HUES48 (cell line): Measurements from ENCODE around the gene PGLYRP3.

Experiments
- H3K27ac ChIP-seq: one replicate; pipeline ENCODE4 v1.7.0; 2013; ENCODE audit warnings: low read depth, low read length, inconsistent platforms
- H3K27me3 ChIP-seq: 2 replicates; pipeline ENCODE4 v1.6.1; 2013; ENCODE audit warnings: mild to moderate bottlenecking, low read length; ENCODE audit not compliant: control insufficient read depth, insufficient read depth
- H3K36me3 ChIP-seq: 2 replicates; pipeline ENCODE4 v1.6.1; 2013; ENCODE audit warnings: low read length; ENCODE audit not compliant: control insufficient read depth, insufficient read depth
- H3K4me1 ChIP-seq: 2 replicates; pipeline ENCODE4 v1.6.1; 2013; ENCODE audit warnings: mild to moderate bottlenecking, low read length; ENCODE audit not compliant: control insufficient read depth, insufficient read depth
- H3K4me3 ChIP-seq: 2 replicates; pipeline ENCODE4 v1.5.1; 2013; ENCODE audit warnings: mild to moderate bottlenecking, low read depth, low read length
- H3K9ac ChIP-seq: 2 replicates; pipeline ENCODE4 v1.6.1; 2013; ENCODE audit warnings: mild to moderate bottlenecking, low read depth, low read length, moderate library complexity
- H3K9me3 ChIP-seq: 2 replicates; pipeline ENCODE4 v1.6.1; 2013; ENCODE audit warnings: low read length; ENCODE audit not compliant: control insufficient read depth, insufficient read depth

PGLYRP3 gene

GRCh38 chr1:153356392-153357075 is 43.8 kb upstream of the PGLYRP3 start:
- Histone ChIP-seq H3K27me3 (no peaks in the 10 kb centered on the region), H3K4me3 (no peak overlapping the region), H3K9ac (no peak overlapping the region), H3K9me3 (no peaks in the 10 kb centered on the region), H3K36me3 (no peaks in the 10 kb centered on the region), H3K27ac (no peak overlapping the region), H3K4me1 (no peaks in the 10 kb centered on the region)

- Histone ChIP-seq H3K27ac (no peak overlapping the region), H3K27me3 (no peaks in the 10 kb centered on the region; the same call in 1 of the 2 replicates), H3K4me3 (no peak overlapping the region), H3K36me3 (no peaks in the 10 kb centered on the region), H3K4me1 (no peaks in the 10 kb centered on the region), H3K9ac (no peak overlapping the region), H3K9me3 (no peaks in the 10 kb centered on the region)
These were observed 42.8 kb upstream of the PGLYRP3 start for GRCh38 chr1:153355445-153356071.

- no peak overlapping the region for H3K4me3 ChIP-seq
- H3K4me1 ChIP-seq: no peaks in the 10 kb centered on the region
- H3K27ac ChIP-seq: no peak overlapping the region
- no peak overlapping the region for H3K9ac ChIP-seq
- no peaks in the 10 kb centered on the region; the same call in 1 of the 2 replicates for H3K27me3 ChIP-seq
- no peaks in the 10 kb centered on the region for H3K9me3 ChIP-seq
- H3K36me3 ChIP-seq: no peaks in the 10 kb centered on the region
These were observed 41.9 kb upstream of the PGLYRP3 start for GRCh38 chr1:153354515-153355193.

- Histone ChIP-seq H3K9me3 (no peaks in the 10 kb centered on the region), H3K36me3 (no peaks in the 10 kb centered on the region), H3K9ac (no peak overlapping the region), H3K4me3 (no peak overlapping the region), H3K27me3 (no peaks in the 10 kb centered on the region; the same call in 1 of the 2 replicates), H3K27ac (no peak overlapping the region), H3K4me1 (no peaks in the 10 kb centered on the region)
These were observed 40.6 kb upstream of the PGLYRP3 start for GRCh38 chr1:153353226-153353947.

GRCh38 chr1:153352523-153352922 is 39.8 kb upstream of the PGLYRP3 start:
- Histone ChIP-seq H3K27me3 (no peaks in the 10 kb centered on the region; the same call in 1 of the 2 replicates), H3K36me3 (no peaks in the 10 kb centered on the region), H3K27ac (no peak overlapping the region), H3K4me1 (no peaks in the 10 kb centered on the region), H3K9me3 (no peaks in the 10 kb centered on the region), H3K4me3 (no peak overlapping the region), H3K9ac (no peak overlapping the region)

GRCh38 chr1:153350321-153350957 is 37.7 kb upstream of the PGLYRP3 start:
- Histone ChIP-seq H3K9me3 (no peaks in the 10 kb centered on the region), H3K4me3 (no peak overlapping the region), H3K27me3 (no peaks in the 10 kb centered on the region; the same call in 1 of the 2 replicates), H3K27ac (no peak overlapping the region), H3K4me1 (no peaks in the 10 kb centered on the region), H3K9ac (no peak overlapping the region), H3K36me3 (no peaks in the 10 kb centered on the region)

- no peaks in the 10 kb centered on the region for H3K9me3 ChIP-seq
- no peak overlapping the region for H3K27ac ChIP-seq
- no peak overlapping the region for H3K9ac ChIP-seq
- H3K4me3 ChIP-seq: no peak overlapping the region
- H3K36me3 ChIP-seq: no peaks in the 10 kb centered on the region
- no peaks in the 10 kb centered on the region; the same call in 1 of the 2 replicates for H3K27me3 ChIP-seq
- H3K4me1 ChIP-seq: no peaks in the 10 kb centered on the region
These were observed 36.9 kb upstream of the PGLYRP3 start for GRCh38 chr1:153349363-153350320.

GRCh38 chr1:153348511-153349362 is 36.0 kb upstream of the PGLYRP3 start, which contains the start of gene PGLYRP4:
Gene PGLYRP4 (minus strand): TSS chr1:153348841. CDS start chr1:153347932, 909 bp downstream.
- H3K9me3 ChIP-seq: no peaks in the 10 kb centered on the region
- H3K27ac ChIP-seq: no peak within 1 kb of the TSS
- no peak within 1 kb of the TSS for H3K9ac ChIP-seq
- H3K4me3 ChIP-seq: no peak within 1 kb of the TSS
- no peaks in the 10 kb centered on the region for H3K36me3 ChIP-seq
- no peaks in the 10 kb centered on the region for H3K4me1 ChIP-seq
- H3K27me3 ChIP-seq: no peaks in the 10 kb centered on the region; the same call in 1 of the 2 replicates

- no peaks in the 10 kb centered on the region for H3K4me1 ChIP-seq
- H3K9ac ChIP-seq: no peak overlapping the region
- no peaks in the 10 kb centered on the region; the same call in 1 of the 2 replicates for H3K27me3 ChIP-seq
- H3K4me3 ChIP-seq: no peak overlapping the region
- H3K27ac ChIP-seq: no peak overlapping the region
- H3K36me3 ChIP-seq: no peaks in the 10 kb centered on the region
- H3K9me3 ChIP-seq: no peaks in the 10 kb centered on the region
These were observed 35.1 kb upstream of the PGLYRP3 start for GRCh38 chr1:153347856-153348255.
